ENCODE results near the gene XIST.

The XIST gene

GRCh38 chrX:73839152-73839551, 13.4 kb downstream of the XIST start:
- no peaks in the 10 kb centered on the region for H3K27me3 ChIP-seq (ENCODE audit: low read depth, low read length)
- H3K79me2 ChIP-seq (ENCODE audit: low read length) = no peaks in the 10 kb centered on the region
- H3K4me1 ChIP-seq (ENCODE audit: low read length) = no peaks in the 10 kb centered on the region
- no peak overlapping the region for H3K9ac ChIP-seq (ENCODE audit: low read length)
- H4K20me1 ChIP-seq (ENCODE audit: insufficient read depth, low read length) = no peaks in the 10 kb centered on the region
- no peak overlapping the region for H3K4me2 ChIP-seq (ENCODE audit: low read length)
- no peaks in the 10 kb centered on the region for H3K36me3 ChIP-seq (replicated peaks; ENCODE audit: low read depth, low read length)
- no peak overlapping the region for H3K27ac ChIP-seq (ENCODE audit: low read length)
- H3K4me3 ChIP-seq (ENCODE audit: low read length) = no peak overlapping the region
- no peak for TF ChIP-seq EZH2phosphoT487 (IDR thresholded peaks at IDR 0.05; ENCODE audit: low read depth)
- no peaks in the 10 kb centered on the region for H3K9me3 ChIP-seq (ENCODE audit: insufficient read depth, low read length)
- no peak overlapping the region for H2AFZ ChIP-seq (ENCODE audit: low read depth, low read length)

DNA sequence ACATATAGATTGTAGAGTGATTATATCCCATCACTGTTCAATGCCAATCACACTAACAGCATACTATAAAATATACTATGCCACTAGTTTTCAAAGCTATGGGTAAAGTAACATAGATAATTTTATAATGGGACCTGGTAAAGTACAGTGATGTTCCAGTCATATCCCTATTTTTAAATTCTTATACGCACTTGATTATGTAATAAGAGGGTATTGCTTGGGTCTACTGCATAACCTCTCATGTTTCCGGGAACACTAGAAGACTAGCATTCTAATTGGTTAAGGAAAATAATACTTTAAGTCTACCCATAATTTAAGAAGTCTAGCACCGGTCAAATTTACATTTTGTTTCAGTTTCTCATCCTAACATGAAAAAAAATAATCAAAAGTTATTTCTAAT, 14.4 kb downstream of the XIST start:
- H4K20me1 ChIP-seq (ENCODE audit: insufficient read depth, low read length) = no peaks in the 10 kb centered on the region

GRCh38 chrX:73836956-73837477, 15.5 kb downstream of the XIST start:
- Histone ChIP-seq H3K9ac (ENCODE audit: low read length) (no peak overlapping the region), H3K4me3 (ENCODE audit: low read length) (no peak overlapping the region), H3K4me1 (ENCODE audit: low read length) (no peaks in the 10 kb centered on the region), H3K36me3 (replicated peaks; ENCODE audit: low read depth, low read length) (no peaks in the 10 kb centered on the region), H2AFZ (ENCODE audit: low read depth, low read length) (no peak overlapping the region), H3K79me2 (ENCODE audit: low read length) (no peaks in the 10 kb centered on the region), H3K4me2 (ENCODE audit: low read length) (no peak overlapping the region), H3K27me3 (ENCODE audit: low read depth, low read length) (no peaks in the 10 kb centered on the region), H3K27ac (ENCODE audit: low read length) (no peak overlapping the region), H4K20me1 (ENCODE audit: insufficient read depth, low read length) (no peaks in the 10 kb centered on the region), H3K9me3 (ENCODE audit: insufficient read depth, low read length) (no peaks in the 10 kb centered on the region)
- TF ChIP-seq, protein P1, sequence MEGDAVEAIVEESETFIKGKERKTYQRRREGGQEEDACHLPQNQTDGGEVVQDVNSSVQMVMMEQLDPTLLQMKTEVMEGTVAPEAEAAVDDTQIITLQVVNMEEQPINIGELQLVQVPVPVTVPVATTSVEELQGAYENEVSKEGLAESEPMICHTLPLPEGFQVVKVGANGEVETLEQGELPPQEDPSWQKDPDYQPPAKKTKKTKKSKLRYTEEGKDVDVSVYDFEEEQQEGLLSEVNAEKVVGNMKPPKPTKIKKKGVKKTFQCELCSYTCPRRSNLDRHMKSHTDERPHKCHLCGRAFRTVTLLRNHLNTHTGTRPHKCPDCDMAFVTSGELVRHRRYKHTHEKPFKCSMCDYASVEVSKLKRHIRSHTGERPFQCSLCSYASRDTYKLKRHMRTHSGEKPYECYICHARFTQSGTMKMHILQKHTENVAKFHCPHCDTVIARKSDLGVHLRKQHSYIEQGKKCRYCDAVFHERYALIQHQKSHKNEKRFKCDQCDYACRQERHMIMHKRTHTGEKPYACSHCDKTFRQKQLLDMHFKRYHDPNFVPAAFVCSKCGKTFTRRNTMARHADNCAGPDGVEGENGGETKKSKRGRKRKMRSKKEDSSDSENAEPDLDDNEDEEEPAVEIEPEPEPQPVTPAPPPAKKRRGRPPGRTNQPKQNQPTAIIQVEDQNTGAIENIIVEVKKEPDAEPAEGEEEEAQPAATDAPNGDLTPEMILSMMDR (IDR thresholded peaks at IDR 0.05; ENCODE audit: low read depth, low read length) = no peak
- no peak for TF ChIP-seq EZH2phosphoT487 (IDR thresholded peaks at IDR 0.05; ENCODE audit: low read depth)

More for the DNA sequence above, 14.4 kb downstream of the XIST start:
- Histone ChIP-seq H3K4me2 (ENCODE audit: low read length) (no peak overlapping the region), H3K9ac (ENCODE audit: low read length) (no peak overlapping the region), H3K27ac (ENCODE audit: low read length) (no peak overlapping the region), H3K4me1 (ENCODE audit: low read length) (no peaks in the 10 kb centered on the region), H3K27me3 (ENCODE audit: low read depth, low read length) (no peaks in the 10 kb centered on the region), H3K4me3 (ENCODE audit: low read length) (no peak overlapping the region), H3K36me3 (replicated peaks; ENCODE audit: low read depth, low read length) (no peaks in the 10 kb centered on the region), H3K9me3 (ENCODE audit: insufficient read depth, low read length) (no peaks in the 10 kb centered on the region), H3K79me2 (ENCODE audit: low read length) (no peaks in the 10 kb centered on the region), H2AFZ (ENCODE audit: low read depth, low read length) (no peak overlapping the region)
- no peak for TF ChIP-seq EZH2phosphoT487 (IDR thresholded peaks at IDR 0.05; ENCODE audit: low read depth)
- TF ChIP-seq, protein P1 (IDR thresholded peaks at IDR 0.05; ENCODE audit: low read depth, low read length) = no peak

DNA sequence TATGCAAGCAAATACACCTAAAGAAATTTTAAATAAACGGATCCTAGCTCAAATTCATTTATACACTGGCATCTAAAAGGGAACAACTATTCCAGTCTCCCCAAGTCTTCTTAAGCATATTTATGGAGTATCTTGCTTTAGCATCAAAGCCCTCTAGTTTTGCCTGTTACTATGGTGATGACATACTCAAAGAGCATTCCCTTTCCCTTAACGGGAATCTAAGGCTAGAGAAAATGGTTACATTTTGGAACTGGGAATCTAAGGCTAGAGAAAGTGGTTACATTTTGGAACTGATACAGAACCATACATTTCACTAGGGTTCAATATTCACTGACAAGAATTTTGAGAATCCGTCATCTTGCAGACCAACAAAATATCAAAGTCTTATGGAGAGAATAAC, 18.3 kb downstream of the XIST start:
- Histone ChIP-seq H3K27me3 (ENCODE audit: low read depth, low read length) (peaks cover 4% of the 10 kb centered on the region; the same call in 1 of the 2 replicates), H3K36me3 (replicated peaks; ENCODE audit: low read depth, low read length) (no peaks in the 10 kb centered on the region)

More for the DNA sequence above, 18.3 kb downstream of the XIST start:
- no peak overlapping the region for H3K27ac ChIP-seq (ENCODE audit: low read length)
- no peaks in the 10 kb centered on the region for H4K20me1 ChIP-seq (ENCODE audit: insufficient read depth, low read length)
- no peak overlapping the region for H3K4me3 ChIP-seq (ENCODE audit: low read length)
- no peak overlapping the region for H3K9ac ChIP-seq (ENCODE audit: low read length)
- no peak overlapping the region for H2AFZ ChIP-seq (ENCODE audit: low read depth, low read length)
- H3K79me2 ChIP-seq (ENCODE audit: low read length) = no peaks in the 10 kb centered on the region
- H3K9me3 ChIP-seq (ENCODE audit: insufficient read depth, low read length) = no peaks in the 10 kb centered on the region
- no peak overlapping the region for H3K4me2 ChIP-seq (ENCODE audit: low read length)
- TF ChIP-seq, protein P1 (IDR thresholded peaks at IDR 0.05; ENCODE audit: low read depth, low read length) = no peak
- no peak for TF ChIP-seq EZH2phosphoT487 (IDR thresholded peaks at IDR 0.05; ENCODE audit: low read depth)
- no peaks in the 10 kb centered on the region for H3K4me1 ChIP-seq (ENCODE audit: low read length)

Data from OCI-LY3 (cell line).